ENCODE results near the gene DUOX2. TPM values are rescaled to one million over a fixed set of nuclear protein-coding genes. Genes with fewer than 3 reads are reported as not detected.

DUOX2 gene
- total and polyA plus RNA-seq, 2 of the 13 experiments (the other 11 are each of a cell fraction or from before 2014, with no cell fraction given), result 0.08 TPM; not detected in 1

GRCh38 chr15:45122719-45123118 lies 8.7 kb upstream of the DUOX2 start:
- ChIA-PET POLR2A (no interaction called here), CTCF (ENCODE audit: low intra/inter-chr PET ratio, low total read pairs) (no interaction called here)
- intact Hi-C loops (cut with micrococcal nuclease; ENCODE audit: unreplicated experiment), result no loop called here
- no peak overlapping the region for H2AFZ ChIP-seq (ENCODE audit: low read length)
- no peaks in the 10 kb centered on the region for H4K20me1 ChIP-seq (ENCODE audit: insufficient read depth, low read length)
- H3K4me3 ChIP-seq (replicated peaks in 1 of 3; ENCODE audit: insufficient read depth in 1 of 3, low read depth in 2 of 3, low read length in 3 of 3), result no peak overlapping the region
- no peak for DNase-seq (ENCODE audit: low spot score)
- WGBS (ENCODE audit: low lambda C conversion rate), result 83% methylated on average over 7 of the region's 7 CpGs
- FAIRE-seq, result no peak
- peaks cover 3% of the 10 kb centered on the region for H3K4me1 ChIP-seq (ENCODE audit: insufficient read depth, low read length)
- no peak overlapping the region for H3K4me2 ChIP-seq (ENCODE audit: low read depth, low read length)
- H3K36me3 ChIP-seq (replicated peaks in 1 of 2; ENCODE audit: control insufficient read depth in 1 of 2, insufficient read depth in 2 of 2, low read length in 2 of 2), result no peaks in the 10 kb centered on the region
- no peaks in the 10 kb centered on the region for H3K79me2 ChIP-seq (ENCODE audit: insufficient read depth, low read length)
- no peak overlapping the region for H3K27ac ChIP-seq (ENCODE audit: extremely low read length, insufficient read depth, low read length)
- no peak for TF ChIP-seq ZSCAN12 (CRISPR knock-in tag; IDR thresholded peaks at IDR 0.05)
- no peak for TF ChIP-seq WIZ (CRISPR knock-in tag; IDR thresholded peaks at IDR 0.05)
- TF ChIP-seq ZNF558 (CRISPR knock-in tag; IDR thresholded peaks at IDR 0.05; ENCODE audit: borderline replicate concordance), result no peak
- no peak for TF ChIP-seq EHMT2 (IDR thresholded peaks at IDR 0.05; ENCODE audit: borderline replicate concordance, low read depth, low read length)
- no peak for TF ChIP-seq THAP9 (CRISPR knock-in tag; IDR thresholded peaks at IDR 0.05; ENCODE audit: borderline replicate concordance)
- no peak for TF ChIP-seq AGO2 (optimal IDR thresholded peaks at IDR 0.05; ENCODE audit: low read depth, low read length)
- no peak for TF ChIP-seq NFATC3 (CRISPR knock-in tag; IDR thresholded peaks at IDR 0.05)
- TF ChIP-seq ZNF362 (CRISPR knock-in tag; IDR thresholded peaks at IDR 0.05; ENCODE audit: borderline replicate concordance), result no peak
- no peak for TF ChIP-seq MLLT10 (CRISPR knock-in tag; IDR thresholded peaks at IDR 0.05)
- no peak for TF ChIP-seq TEF (CRISPR knock-in tag; IDR thresholded peaks at IDR 0.05)
- TF ChIP-seq ZFY (CRISPR knock-in tag; IDR thresholded peaks at IDR 0.05), result no peak
- TF ChIP-seq U2AF2 (IDR thresholded peaks at IDR 0.05; ENCODE audit: low read depth, low read length), result no peak
- no TSS peak for BruUV-seq (replicated peaks)
- peaks cover 0 to 3% of the 10 kb centered on the region in 2 experiments; a peak in 3 of 5 replicates for H3K27me3 ChIP-seq (ENCODE audit: control insufficient read depth in 1 of 2, insufficient read depth in 2 of 2, low read length in 2 of 2)
- no peak for ATAC-seq
- no peak overlapping the region for H3K9ac ChIP-seq (ENCODE audit: insufficient read depth, low read depth, low read length)
- in situ Hi-C loops (cut with HindIII; ENCODE audit: extremely low pct_ligation_motif_present, low pct_unique_long_range_greater_than_20kb), result loop anchor here (10.0 kb wide), 2 partner anchors 58 to 158 kb away; no protein-coding TSS in a partner anchor
- H3K9me3 ChIP-seq (ENCODE audit: low read length), result no peaks in the 10 kb centered on the region
